ENCODE results near the gene HPS3.

GRCh38 chr3:149174901-149175300 lies 45.5 kb downstream of the HPS3 start:
- TF ChIP-seq, protein P1, sequence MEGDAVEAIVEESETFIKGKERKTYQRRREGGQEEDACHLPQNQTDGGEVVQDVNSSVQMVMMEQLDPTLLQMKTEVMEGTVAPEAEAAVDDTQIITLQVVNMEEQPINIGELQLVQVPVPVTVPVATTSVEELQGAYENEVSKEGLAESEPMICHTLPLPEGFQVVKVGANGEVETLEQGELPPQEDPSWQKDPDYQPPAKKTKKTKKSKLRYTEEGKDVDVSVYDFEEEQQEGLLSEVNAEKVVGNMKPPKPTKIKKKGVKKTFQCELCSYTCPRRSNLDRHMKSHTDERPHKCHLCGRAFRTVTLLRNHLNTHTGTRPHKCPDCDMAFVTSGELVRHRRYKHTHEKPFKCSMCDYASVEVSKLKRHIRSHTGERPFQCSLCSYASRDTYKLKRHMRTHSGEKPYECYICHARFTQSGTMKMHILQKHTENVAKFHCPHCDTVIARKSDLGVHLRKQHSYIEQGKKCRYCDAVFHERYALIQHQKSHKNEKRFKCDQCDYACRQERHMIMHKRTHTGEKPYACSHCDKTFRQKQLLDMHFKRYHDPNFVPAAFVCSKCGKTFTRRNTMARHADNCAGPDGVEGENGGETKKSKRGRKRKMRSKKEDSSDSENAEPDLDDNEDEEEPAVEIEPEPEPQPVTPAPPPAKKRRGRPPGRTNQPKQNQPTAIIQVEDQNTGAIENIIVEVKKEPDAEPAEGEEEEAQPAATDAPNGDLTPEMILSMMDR (IDR thresholded peaks at IDR 0.05), result no peak
- TF ChIP-seq, protein P2, sequence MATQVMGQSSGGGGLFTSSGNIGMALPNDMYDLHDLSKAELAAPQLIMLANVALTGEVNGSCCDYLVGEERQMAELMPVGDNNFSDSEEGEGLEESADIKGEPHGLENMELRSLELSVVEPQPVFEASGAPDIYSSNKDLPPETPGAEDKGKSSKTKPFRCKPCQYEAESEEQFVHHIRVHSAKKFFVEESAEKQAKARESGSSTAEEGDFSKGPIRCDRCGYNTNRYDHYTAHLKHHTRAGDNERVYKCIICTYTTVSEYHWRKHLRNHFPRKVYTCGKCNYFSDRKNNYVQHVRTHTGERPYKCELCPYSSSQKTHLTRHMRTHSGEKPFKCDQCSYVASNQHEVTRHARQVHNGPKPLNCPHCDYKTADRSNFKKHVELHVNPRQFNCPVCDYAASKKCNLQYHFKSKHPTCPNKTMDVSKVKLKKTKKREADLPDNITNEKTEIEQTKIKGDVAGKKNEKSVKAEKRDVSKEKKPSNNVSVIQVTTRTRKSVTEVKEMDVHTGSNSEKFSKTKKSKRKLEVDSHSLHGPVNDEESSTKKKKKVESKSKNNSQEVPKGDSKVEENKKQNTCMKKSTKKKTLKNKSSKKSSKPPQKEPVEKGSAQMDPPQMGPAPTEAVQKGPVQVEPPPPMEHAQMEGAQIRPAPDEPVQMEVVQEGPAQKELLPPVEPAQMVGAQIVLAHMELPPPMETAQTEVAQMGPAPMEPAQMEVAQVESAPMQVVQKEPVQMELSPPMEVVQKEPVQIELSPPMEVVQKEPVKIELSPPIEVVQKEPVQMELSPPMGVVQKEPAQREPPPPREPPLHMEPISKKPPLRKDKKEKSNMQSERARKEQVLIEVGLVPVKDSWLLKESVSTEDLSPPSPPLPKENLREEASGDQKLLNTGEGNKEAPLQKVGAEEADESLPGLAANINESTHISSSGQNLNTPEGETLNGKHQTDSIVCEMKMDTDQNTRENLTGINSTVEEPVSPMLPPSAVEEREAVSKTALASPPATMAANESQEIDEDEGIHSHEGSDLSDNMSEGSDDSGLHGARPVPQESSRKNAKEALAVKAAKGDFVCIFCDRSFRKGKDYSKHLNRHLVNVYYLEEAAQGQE (IDR thresholded peaks at IDR 0.05; ENCODE audit: insufficient read depth in 1 of 2, low read depth in 2 of 2, low read length in 1 of 2), result no peak

All from Panc1 (cell line).